ENCODE results near the gene OXSR1.

OXSR1 gene

GRCh38 chr3:38147421-38147820 is 17.9 kb upstream of the OXSR1 start:
- DNase-seq (ENCODE audit: low read depth): no peak
- no peak overlapping the region for H3K4me3 ChIP-seq (ENCODE audit: low read depth, low read length)
- TF ChIP-seq CTCF (IDR thresholded peaks at IDR 0.05; ENCODE audit: insufficient read depth, low read depth, low read length, missing control alignments): no peak

- DNase-seq (ENCODE audit: low read depth): no peak
Observed at GRCh38 chr3:38148311-38148882, 16.9 kb upstream of the OXSR1 start.

GRCh38 chr3:38149708-38150107 is 15.6 kb upstream of the OXSR1 start:
- no peak overlapping the region for H3K4me3 ChIP-seq (ENCODE audit: low read depth, low read length)
- DNase-seq (ENCODE audit: low read depth): no peak
- TF ChIP-seq CTCF (IDR thresholded peaks at IDR 0.05; ENCODE audit: insufficient read depth, low read depth, low read length, missing control alignments): no peak

More at GRCh38 chr3:38148311-38148882, 16.9 kb upstream of the OXSR1 start:
- TF ChIP-seq CTCF (IDR thresholded peaks at IDR 0.05; ENCODE audit: insufficient read depth, low read depth, low read length, missing control alignments): no peak
- H3K4me3 ChIP-seq (ENCODE audit: low read depth, low read length): no peak overlapping the region

- no peak for TF ChIP-seq CTCF (IDR thresholded peaks at IDR 0.05; ENCODE audit: insufficient read depth, low read depth, low read length, missing control alignments)
- DNase-seq (ENCODE audit: low read depth): no peak
- H3K4me3 ChIP-seq (ENCODE audit: low read depth, low read length): no peak overlapping the region
Observed at GRCh38 chr3:38150780-38151528, 14.4 kb upstream of the OXSR1 start.

GRCh38 chr3:38151667-38152265 is 13.6 kb upstream of the OXSR1 start:
- TF ChIP-seq CTCF (IDR thresholded peaks at IDR 0.05; ENCODE audit: insufficient read depth, low read depth, low read length, missing control alignments): no peak
- DNase-seq (ENCODE audit: low read depth): no peak

GRCh38 chr3:38152609-38153008 is 12.7 kb upstream of the OXSR1 start:
- DNase-seq (ENCODE audit: low read depth): no peak
- no peak overlapping the region for H3K4me3 ChIP-seq (ENCODE audit: low read depth, low read length)
- no peak for TF ChIP-seq CTCF (IDR thresholded peaks at IDR 0.05; ENCODE audit: insufficient read depth, low read depth, low read length, missing control alignments)

More at GRCh38 chr3:38151667-38152265, 13.6 kb upstream of the OXSR1 start:
- no peak overlapping the region for H3K4me3 ChIP-seq (ENCODE audit: low read depth, low read length)

All from GM12865 (cell line).